ENCODE data around the gene CXXC5. TPM values are rescaled to one million over a fixed set of nuclear protein-coding genes. Genes with fewer than 3 reads are reported as not detected.
A peak's percentile ranks its signal among the peaks of the same experiment; 100 is the strongest.

Gene CXXC5
- total and polyA plus RNA-seq, 9 of the 15 experiments (the other 6 are each of a cell fraction or from before 2014, with no cell fraction given) = 1.9 to 123 (median 45.8) TPM

GRCh38 chr5:139646912-139647505, 1.1 kb upstream of the CXXC5 start (continued):
- TF ChIP-seq HMBOX1 (IDR thresholded peaks at IDR 0.05) (peak; percentile 23), LEF1 (IDR thresholded peaks at IDR 0.05) (no peak), ZNF224 (CRISPR knock-in tag; IDR thresholded peaks at IDR 0.05) (no peak), POLR3A (IDR thresholded peaks at IDR 0.05; ENCODE audit: borderline replicate concordance, extremely low read depth, insufficient read depth, insufficient read length) (no peak), NUFIP1 (IDR thresholded peaks at IDR 0.05; ENCODE audit: partially characterized antibody) (no peak), NR0B1 (IDR thresholded peaks at IDR 0.05; ENCODE audit: partially characterized antibody) (no peak), STAT6 (CRISPR knock-in tag; IDR thresholded peaks at IDR 0.05) (no peak)

All from K562 (cell line).